ENCODE measurements around the gene ABCB8.
"Not testable (repeated sequence)": the region's sequence is repeated elsewhere in the genome, so short reads cannot be mapped to it uniquely, and the experiment has no call there.

The ABCB8 gene

GRCh38 chr7:151038951-151039849 lies 10.9 kb downstream of the ABCB8 start:
- DNase-seq: no peak

GRCh38 chr7:151039850-151040548 lies 11.7 kb downstream of the ABCB8 start:
- no peak for DNase-seq

- DNase-seq: no peak
Measured at GRCh38 chr7:151040616-151041375, 12.5 kb downstream of the ABCB8 start.

- not testable (repeated sequence) for DNase-seq
Measured at GRCh38 chr7:151043449-151043848, 15.2 kb downstream of the ABCB8 start.

GRCh38 chr7:151043959-151044358 lies 15.7 kb downstream of the ABCB8 start:
- no peak for DNase-seq

- DNase-seq: no peak
Measured at GRCh38 chr7:151045262-151045661, 17.0 kb downstream of the ABCB8 start.

- DNase-seq: no peak
Measured at GRCh38 chr7:151045967-151046366, 17.7 kb downstream of the ABCB8 start.

GRCh38 chr7:151046603-151047573 lies 18.6 kb downstream of the ABCB8 start:
- DNase-seq: no peak

GRCh38 chr7:151047976-151048815 lies 19.9 kb downstream of the ABCB8 start, which contains the start of gene ASIC3:
Gene ASIC3, plus strand, starts transcription at chr7:151048531. Its CDS starts 355 bp downstream, at chr7:151048886.
- DNase-seq: no peak

GRCh38 chr7:151048911-151049463 lies 20.7 kb downstream of the ABCB8 start:
- DNase-seq: no peak

GRCh38 chr7:151051108-151051507 lies 22.9 kb downstream of the ABCB8 start:
- DNase-seq: no peak

GRCh38 chr7:151053096-151053495 lies 24.8 kb downstream of the ABCB8 start:
- no peak for DNase-seq

- DNase-seq: no peak
Measured at GRCh38 chr7:151053751-151054150, 25.5 kb downstream of the ABCB8 start.

GRCh38 chr7:151056283-151056665 lies 28.0 kb downstream of the ABCB8 start:
- DNase-seq: no peak

- DNase-seq: no peak
Measured at GRCh38 chr7:151056666-151057505, 28.6 kb downstream of the ABCB8 start.

- no peak for DNase-seq
Measured at GRCh38 chr7:151057506-151057988, 29.3 kb downstream of the ABCB8 start, which contains the start of gene CDK5. Gene CDK5, minus strand, starts transcription at chr7:151057897. Its CDS starts 49 bp downstream, at chr7:151057848.

GRCh38 chr7:151057989-151058780 lies 29.9 kb downstream of the ABCB8 start:
- DNase-seq: peak; percentile 99

- no peak for DNase-seq
Measured at GRCh38 chr7:151058781-151059366, 30.6 kb downstream of the ABCB8 start.

Data from NCI-H187 (cell line).